Keratinocyte (primary cell): ENCODE measurements around the gene DRGX. TPM values are rescaled to one million over a fixed set of nuclear protein-coding genes. Genes with fewer than 3 reads are reported as not detected.

Experiments
- DNase-seq: peaks from one replicate; pipeline ENCODE4 v3.0.0-alpha.2; 2011; ENCODE audit warnings: low read depth, missing footprints, low spot score
- FAIRE-seq: peaks from 2 replicates; lab custom pipeline; 2011; peaks lifted over from hg19 to GRCh38; lab: Jason Lieb, UNC
- H2AFZ ChIP-seq: 2 replicates; pipeline ENCODE4 v1.6.0; 2012; ENCODE audit warnings: low read length, control low read depth, inconsistent platforms; ENCODE audit not compliant: control insufficient read depth
- H3K27ac ChIP-seq: 2 replicates; pipeline ENCODE4 v1.5.1; 2011; ENCODE audit warnings: low read length; ENCODE audit not compliant: control insufficient read depth, insufficient read depth
- H3K27me3 ChIP-seq: 3 replicates; pipeline ENCODE4 v1.6.0; 2011; ENCODE audit warnings: low read length; ENCODE audit not compliant: control insufficient read depth, insufficient read depth; ENCODE audit errors: extremely low read depth
- H3K36me3 ChIP-seq, 2 experiments: 2 replicates in 1 of 2; 3 replicates in 1 of 2; pipeline ENCODE4 v1.5.1; 2011; ENCODE audit warnings: low read length in 2 of 2, mild to moderate bottlenecking in 1 of 2; ENCODE audit not compliant: control insufficient read depth in 2 of 2, insufficient read depth in 2 of 2; ENCODE audit errors: extremely low read depth in 1 of 2
- H3K4me1 ChIP-seq: 3 replicates; pipeline ENCODE4 v1.5.1; 2011; ENCODE audit warnings: low read length; ENCODE audit not compliant: control insufficient read depth, insufficient read depth; ENCODE audit errors: extremely low read depth
- H3K4me2 ChIP-seq: 3 replicates; pipeline ENCODE4 v1.6.0; 2011; ENCODE audit warnings: low read depth, low read length; ENCODE audit not compliant: control insufficient read depth, insufficient read depth; ENCODE audit errors: extremely low read depth
- H3K4me3 ChIP-seq, 3 experiments: fragments of 200-600 bp in 1 of 3; sonication (generic) in 1 of 3; 2 replicates in 2 of 3; 3 replicates in 1 of 3; pipeline ENCODE4 v1.5.1; 2011 to 2016; ENCODE audit warnings: low read length in 3 of 3, mild to moderate bottlenecking in 3 of 3, control low read depth in 2 of 3, inconsistent platforms in 1 of 3, low read depth in 1 of 3, mixed read lengths in 1 of 3, mixed run types in 1 of 3, moderate library complexity in 1 of 3; ENCODE audit not compliant: control insufficient read depth in 2 of 3, insufficient read depth in 2 of 3; ENCODE audit errors: extremely low read depth in 1 of 3
- H3K79me2 ChIP-seq: 2 replicates; pipeline ENCODE4 v1.6.0; 2012; ENCODE audit warnings: low read length; ENCODE audit not compliant: control insufficient read depth, insufficient read depth
- H3K9ac ChIP-seq: 3 replicates; pipeline ENCODE4 v1.6.0; 2011; ENCODE audit warnings: low read length; ENCODE audit not compliant: control insufficient read depth, insufficient read depth; ENCODE audit errors: extremely low read depth
- H3K9me1 ChIP-seq: 3 replicates; pipeline ENCODE4 v1.6.0; 2011; ENCODE audit warnings: low read length; ENCODE audit not compliant: control insufficient read depth, insufficient read depth; ENCODE audit errors: extremely low read depth
- H3K9me3 ChIP-seq: 2 replicates; pipeline ENCODE4 v1.5.1; 2012; ENCODE audit warnings: low read depth, low read length; ENCODE audit not compliant: control insufficient read depth
- H4K20me1 ChIP-seq: 3 replicates; pipeline ENCODE4 v1.6.0; 2011; ENCODE audit warnings: low read length; ENCODE audit not compliant: control insufficient read depth, insufficient read depth; ENCODE audit errors: extremely low read depth
- EZH2 ChIP-seq: IDR thresholded peaks from one replicate; pipeline ENCODE4 v1.6.1; 2012; ENCODE audit warnings: inconsistent platforms, mild to moderate bottlenecking, low read length, moderate library complexity
- dilution Hi-C: fragments of 300-500 bp; cut with MboI; formaldehyde crosslinking; loops from one replicate; pipeline ENCODE4 v1.7.0; 2020; ENCODE audit warnings: low sequenced_read_pairs; ENCODE audit not compliant: extremely low pct_ligation_motif_present
- polyA plus RNA-seq, 5 experiments: library from polyadenylated mRNA; depleted of rRNA in 3 of 5; stranded (reverse) in 3 of 5; stranded (forward) in 1 of 5; unstranded in 1 of 5; fragments of >200 nt; gene quantifications; 1 replicate in 1 of 5; 2 replicates in 3 of 5; 3 replicates in 1 of 5; pipeline versions ENCODE4 v1.2.1 to v1.2.3, GENCODE V29; 2011 to 2012; ENCODE audit warnings: missing spikeins in 2 of 5, low read depth in 1 of 5, low replicate concordance in 1 of 5
- TF ChIP-seq, protein P1 (sequence below), 3 experiments: IDR thresholded peaks in 1 of 3; conservative IDR thresholded peaks in 1 of 3; optimal IDR thresholded peaks in 1 of 3; 2 replicates in 2 of 3; 3 replicates in 1 of 3; pipeline versions ENCODE3 to v1.5.1; 2011; ENCODE audit warnings: low read length in 3 of 3, mild to moderate bottlenecking in 3 of 3, moderate library complexity in 2 of 3, control low read depth in 1 of 3, inconsistent platforms in 1 of 3; ENCODE audit not compliant: insufficient read depth in 2 of 3; ENCODE audit errors: extremely low read depth in 1 of 3

Gene DRGX
- polyA plus RNA-seq, 1 donor (not counting 4 experiments of a cell fraction or from before 2014, with no cell fraction given) = not detected

DNA sequence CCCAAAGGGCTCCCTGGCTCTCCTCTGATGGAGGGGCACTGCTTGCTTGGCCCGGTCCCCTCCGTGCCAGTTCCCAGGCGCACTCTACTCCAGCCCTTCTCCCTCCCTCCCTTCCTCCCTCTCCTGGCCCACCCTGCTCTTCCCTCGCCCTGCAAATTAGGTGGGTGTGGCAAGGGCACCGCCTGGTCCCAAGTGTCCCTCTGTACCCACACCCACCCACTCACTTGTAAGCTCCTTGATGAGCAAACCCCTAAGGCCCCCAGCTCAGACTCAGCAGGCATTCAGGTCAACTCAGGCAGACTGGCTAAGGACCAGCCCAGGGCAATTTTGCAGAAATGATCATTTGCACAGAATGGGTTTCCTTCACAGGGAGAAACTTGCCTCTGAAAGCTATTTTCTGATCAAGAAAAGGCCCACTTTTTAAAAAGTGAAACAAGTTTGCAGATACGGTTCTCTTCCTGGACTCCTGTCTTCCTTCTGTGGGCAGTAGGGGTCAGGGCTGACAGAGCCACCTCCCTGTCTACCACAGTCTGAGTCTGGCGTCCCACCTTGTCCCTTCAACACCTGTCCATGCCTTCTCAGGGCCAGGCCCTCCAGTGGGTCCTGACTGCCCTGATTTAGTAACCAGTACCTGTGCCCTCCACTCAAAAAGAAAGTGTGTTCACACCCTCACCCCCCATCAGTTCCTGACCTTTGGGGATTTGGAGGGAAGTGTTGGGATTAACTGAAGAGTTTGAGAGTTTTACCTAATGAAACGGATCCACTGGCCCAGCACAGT, 68.7 kb downstream of the DRGX start:
- Histone ChIP-seq H4K20me1 (no peaks in the 10 kb centered on the region), H3K4me2 (no peak overlapping the region), H3K9me1 (no peaks in the 10 kb centered on the region), H3K36me3 (no peaks in the 10 kb centered on the region), H3K4me3 (no peak overlapping the region), H3K4me1 (no peaks in the 10 kb centered on the region), H3K79me2 (no peaks in the 10 kb centered on the region), H3K9me3 (no peaks in the 10 kb centered on the region), H3K27ac (no peak overlapping the region), H2AFZ (no peak overlapping the region), H3K9ac (no peak overlapping the region), H3K27me3 (peaks cover 13% of the 10 kb centered on the region)
- no peak for FAIRE-seq
- TF ChIP-seq, protein P1, sequence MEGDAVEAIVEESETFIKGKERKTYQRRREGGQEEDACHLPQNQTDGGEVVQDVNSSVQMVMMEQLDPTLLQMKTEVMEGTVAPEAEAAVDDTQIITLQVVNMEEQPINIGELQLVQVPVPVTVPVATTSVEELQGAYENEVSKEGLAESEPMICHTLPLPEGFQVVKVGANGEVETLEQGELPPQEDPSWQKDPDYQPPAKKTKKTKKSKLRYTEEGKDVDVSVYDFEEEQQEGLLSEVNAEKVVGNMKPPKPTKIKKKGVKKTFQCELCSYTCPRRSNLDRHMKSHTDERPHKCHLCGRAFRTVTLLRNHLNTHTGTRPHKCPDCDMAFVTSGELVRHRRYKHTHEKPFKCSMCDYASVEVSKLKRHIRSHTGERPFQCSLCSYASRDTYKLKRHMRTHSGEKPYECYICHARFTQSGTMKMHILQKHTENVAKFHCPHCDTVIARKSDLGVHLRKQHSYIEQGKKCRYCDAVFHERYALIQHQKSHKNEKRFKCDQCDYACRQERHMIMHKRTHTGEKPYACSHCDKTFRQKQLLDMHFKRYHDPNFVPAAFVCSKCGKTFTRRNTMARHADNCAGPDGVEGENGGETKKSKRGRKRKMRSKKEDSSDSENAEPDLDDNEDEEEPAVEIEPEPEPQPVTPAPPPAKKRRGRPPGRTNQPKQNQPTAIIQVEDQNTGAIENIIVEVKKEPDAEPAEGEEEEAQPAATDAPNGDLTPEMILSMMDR (optimal IDR thresholded peaks at IDR 0.05 in 1 of 3, IDR thresholded peaks at IDR 0.05 in 1 of 3, conservative IDR thresholded peaks at IDR 0.05 in 1 of 3; ENCODE audit: extremely low read depth in 1 of 3, insufficient read depth in 2 of 3, low read length in 3 of 3) = no peak
- TF ChIP-seq EZH2 = no peak
- dilution Hi-C loops = no loop called here
- no peak for DNase-seq

DNA sequence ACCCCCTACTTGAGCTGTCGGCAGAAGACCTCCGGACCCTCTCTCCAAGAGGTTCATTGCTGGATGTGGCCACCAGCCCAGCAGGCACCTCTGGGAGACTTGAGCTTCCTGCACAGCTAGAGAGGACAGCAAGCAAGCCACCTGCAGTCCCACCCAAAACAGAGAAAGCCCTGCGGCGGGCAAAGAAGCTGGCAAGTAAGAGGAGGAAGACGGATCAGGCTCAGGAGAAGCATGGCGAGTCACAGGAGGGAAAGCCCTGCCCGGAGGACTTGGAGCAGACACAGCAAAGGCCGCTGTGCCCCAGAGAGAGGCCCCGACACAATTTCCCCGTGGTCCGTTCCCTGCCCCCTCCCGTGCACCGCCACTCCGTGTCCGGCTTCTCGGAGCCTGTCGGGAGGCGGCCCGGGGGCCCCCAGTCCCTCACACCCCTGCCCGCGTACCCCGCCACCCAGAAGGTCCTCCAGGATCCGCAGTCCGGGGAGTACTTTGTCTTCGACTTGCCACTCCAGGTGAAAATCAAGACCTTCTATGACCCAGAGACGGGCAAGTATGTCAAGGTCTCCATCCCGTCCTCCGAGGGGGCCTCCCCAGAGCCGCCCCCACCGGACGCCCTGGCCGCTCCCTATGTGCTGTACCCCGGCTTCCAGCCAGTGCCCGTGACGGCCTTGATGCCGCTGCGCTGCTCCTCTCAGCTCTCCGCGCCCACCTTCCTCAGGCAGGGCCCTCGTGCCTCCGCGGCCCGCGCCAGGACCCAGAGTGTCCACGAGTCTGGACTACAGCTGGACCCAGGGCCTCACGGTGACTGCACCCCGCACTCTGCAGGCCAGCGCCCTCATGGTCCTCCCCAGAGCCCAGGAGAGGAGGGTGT, 69.7 kb downstream of the DRGX start:
- Histone ChIP-seq H3K27ac (no peak overlapping the region), H3K9me3 (no peaks in the 10 kb centered on the region), H2AFZ (no peak overlapping the region), H3K9ac (no peak overlapping the region), H3K79me2 (no peaks in the 10 kb centered on the region), H3K4me2 (no peak overlapping the region), H3K4me1 (no peaks in the 10 kb centered on the region), H4K20me1 (no peaks in the 10 kb centered on the region), H3K9me1 (no peaks in the 10 kb centered on the region), H3K4me3 (no peak overlapping the region), H3K27me3 (peaks cover 13% of the 10 kb centered on the region), H3K36me3 (no peaks in the 10 kb centered on the region)
- DNase-seq (no peak), FAIRE-seq (no peak)
- TF ChIP-seq, protein P1 (optimal IDR thresholded peaks at IDR 0.05 in 1 of 3, IDR thresholded peaks at IDR 0.05 in 1 of 3, conservative IDR thresholded peaks at IDR 0.05 in 1 of 3; ENCODE audit: extremely low read depth in 1 of 3, insufficient read depth in 2 of 3, low read length in 3 of 3) = no peak
- no peak for TF ChIP-seq EZH2
- dilution Hi-C loops = no loop called here
